GM12872 (cell line): ENCODE data around the gene PTPRN2.

Source experiments
- TF ChIP-seq, protein P1 (sequence below): IDR thresholded peaks from 3 replicates; pipeline ENCODE4 v1.5.1; 2011; ENCODE audit warnings: low read depth, mild to moderate bottlenecking, low read length, moderate library complexity; ENCODE audit not compliant: insufficient read depth

Gene PTPRN2

DNA sequence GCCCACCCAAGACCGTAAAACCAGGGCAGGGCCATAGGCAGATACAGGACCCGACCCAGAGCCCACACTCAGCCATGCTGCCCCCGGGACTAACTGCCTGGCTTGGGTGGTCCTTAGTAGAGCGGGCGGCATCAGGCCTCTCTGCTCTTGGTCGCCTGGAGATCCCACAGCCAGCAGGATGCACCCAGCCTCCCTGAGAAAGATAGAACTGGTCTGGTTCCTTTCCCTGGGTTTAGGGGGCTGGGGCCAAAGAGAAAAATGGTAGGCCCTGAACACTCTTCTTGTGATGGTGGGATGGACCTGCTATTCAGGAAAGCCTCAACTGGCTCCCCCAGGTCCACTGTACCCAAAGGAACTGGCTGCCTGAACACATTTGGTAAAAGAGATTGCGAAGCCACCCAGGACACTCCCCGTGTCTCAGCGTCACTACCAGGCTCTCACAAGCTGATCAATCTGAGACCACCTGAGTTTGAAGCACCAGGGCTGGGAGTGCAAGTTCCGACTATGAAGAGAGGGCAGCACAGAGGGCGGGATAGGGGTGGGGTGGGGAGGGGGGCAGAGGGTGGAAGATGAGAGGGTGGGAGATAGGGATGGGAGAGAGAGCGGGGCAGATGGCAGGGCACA is 659.3 kb downstream of the PTPRN2 start:
- TF ChIP-seq, protein P1, sequence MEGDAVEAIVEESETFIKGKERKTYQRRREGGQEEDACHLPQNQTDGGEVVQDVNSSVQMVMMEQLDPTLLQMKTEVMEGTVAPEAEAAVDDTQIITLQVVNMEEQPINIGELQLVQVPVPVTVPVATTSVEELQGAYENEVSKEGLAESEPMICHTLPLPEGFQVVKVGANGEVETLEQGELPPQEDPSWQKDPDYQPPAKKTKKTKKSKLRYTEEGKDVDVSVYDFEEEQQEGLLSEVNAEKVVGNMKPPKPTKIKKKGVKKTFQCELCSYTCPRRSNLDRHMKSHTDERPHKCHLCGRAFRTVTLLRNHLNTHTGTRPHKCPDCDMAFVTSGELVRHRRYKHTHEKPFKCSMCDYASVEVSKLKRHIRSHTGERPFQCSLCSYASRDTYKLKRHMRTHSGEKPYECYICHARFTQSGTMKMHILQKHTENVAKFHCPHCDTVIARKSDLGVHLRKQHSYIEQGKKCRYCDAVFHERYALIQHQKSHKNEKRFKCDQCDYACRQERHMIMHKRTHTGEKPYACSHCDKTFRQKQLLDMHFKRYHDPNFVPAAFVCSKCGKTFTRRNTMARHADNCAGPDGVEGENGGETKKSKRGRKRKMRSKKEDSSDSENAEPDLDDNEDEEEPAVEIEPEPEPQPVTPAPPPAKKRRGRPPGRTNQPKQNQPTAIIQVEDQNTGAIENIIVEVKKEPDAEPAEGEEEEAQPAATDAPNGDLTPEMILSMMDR = no peak

DNA sequence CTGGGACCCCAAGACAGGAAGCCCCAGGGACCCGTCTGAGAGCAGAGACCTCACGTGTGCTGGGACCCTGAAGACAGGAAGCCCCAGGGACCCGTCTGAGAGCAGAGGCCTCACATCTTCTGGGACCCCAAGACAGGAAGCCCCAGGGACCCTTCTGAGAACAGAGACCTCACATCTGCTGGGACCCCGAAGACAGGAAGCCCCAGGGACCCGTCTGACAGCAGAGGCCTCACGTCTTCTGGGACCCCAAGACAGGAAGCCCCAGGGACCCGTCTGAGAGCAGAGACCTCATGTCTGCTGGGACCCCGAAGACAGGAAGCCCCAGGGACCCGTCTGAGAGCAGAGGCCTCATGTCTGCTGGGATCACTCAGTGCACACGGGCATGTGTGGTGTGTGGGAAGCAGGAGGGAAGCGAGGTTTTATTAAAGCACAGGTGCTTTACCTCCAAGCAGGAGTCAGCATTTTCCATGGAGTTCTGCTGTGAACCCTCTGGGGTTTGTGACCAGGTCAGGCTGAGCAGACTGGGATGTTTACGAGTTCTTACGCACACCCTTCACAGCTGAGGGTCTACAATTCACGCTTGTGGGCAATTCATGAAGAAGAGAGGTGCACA is 660.2 kb downstream of the PTPRN2 start:
- TF ChIP-seq, protein P1 = no peak

DNA sequence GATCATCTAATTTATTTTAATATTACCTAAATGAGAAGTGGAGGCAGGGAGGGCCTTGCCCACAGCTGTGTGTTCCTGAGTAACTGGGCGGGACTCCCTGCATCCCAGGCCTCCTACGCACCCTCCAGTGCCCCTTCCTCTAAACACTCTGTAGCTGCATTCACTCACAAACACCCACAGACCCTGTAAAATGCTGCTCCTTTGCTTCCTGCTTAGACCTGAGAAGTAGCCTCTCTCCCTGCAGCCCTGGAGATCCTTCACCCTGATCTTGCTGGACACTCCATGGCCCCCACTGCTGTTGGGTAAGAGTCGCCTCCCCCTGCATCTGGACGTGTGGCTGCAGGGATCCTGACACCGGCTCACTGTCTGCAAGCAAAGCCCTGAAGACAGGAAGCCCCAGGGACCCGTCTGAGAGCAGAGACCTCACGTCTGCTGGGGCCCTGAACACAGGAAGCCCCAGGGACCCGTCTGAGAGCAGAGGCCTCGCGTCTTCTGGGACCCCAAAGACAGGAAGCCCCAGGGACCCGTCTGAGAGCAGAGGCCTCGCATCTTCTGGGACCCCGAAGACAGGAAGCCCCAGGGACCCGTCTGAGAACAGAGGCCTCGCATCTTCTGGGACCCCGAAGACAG is 661.0 kb downstream of the PTPRN2 start:
- TF ChIP-seq, protein P1 = no peak

DNA sequence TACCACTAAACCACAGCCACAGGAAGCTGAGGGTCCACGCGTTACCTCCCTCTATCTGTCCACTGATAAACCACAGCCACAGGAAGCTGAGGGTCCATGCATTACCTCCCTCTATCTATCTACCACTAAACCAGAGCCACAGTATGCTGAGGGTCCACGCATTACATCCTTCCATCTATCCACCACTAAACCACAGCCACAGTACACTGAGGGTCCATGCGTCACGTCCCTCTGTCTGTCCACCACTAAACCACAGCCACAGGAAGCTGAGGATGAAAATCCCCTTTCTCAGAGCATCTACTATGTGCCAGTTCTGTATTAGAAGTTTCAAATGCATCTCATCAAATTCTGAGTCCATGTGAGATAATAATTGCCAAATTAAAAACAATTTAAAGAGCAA is 661.5 kb downstream of the PTPRN2 start:
- TF ChIP-seq, protein P1 = no peak

DNA sequence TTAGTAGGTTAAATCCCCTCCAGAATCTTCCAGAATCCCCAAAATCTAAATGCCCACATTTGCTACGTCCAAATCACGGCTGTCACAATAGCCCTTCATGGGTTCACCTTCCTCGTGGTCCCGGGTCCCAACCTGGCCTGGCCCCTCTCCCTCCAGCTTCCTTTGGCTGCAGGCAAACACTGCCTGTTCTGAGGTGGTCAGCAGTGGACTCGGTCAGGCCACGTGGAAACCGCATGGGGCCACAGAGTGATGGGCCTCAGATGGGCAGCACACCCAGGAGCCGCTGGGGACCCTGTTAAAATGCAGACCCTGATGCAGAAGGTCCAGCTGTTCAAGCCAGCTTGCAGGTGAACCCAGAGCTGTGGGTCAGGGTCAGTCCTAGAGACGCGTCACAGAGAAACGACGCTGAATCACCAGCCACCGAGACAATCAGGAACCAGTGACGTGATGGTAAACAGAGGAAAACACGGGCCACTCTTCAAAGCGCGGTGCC is 662.2 kb downstream of the PTPRN2 start:
- TF ChIP-seq, protein P1 = no peak

DNA sequence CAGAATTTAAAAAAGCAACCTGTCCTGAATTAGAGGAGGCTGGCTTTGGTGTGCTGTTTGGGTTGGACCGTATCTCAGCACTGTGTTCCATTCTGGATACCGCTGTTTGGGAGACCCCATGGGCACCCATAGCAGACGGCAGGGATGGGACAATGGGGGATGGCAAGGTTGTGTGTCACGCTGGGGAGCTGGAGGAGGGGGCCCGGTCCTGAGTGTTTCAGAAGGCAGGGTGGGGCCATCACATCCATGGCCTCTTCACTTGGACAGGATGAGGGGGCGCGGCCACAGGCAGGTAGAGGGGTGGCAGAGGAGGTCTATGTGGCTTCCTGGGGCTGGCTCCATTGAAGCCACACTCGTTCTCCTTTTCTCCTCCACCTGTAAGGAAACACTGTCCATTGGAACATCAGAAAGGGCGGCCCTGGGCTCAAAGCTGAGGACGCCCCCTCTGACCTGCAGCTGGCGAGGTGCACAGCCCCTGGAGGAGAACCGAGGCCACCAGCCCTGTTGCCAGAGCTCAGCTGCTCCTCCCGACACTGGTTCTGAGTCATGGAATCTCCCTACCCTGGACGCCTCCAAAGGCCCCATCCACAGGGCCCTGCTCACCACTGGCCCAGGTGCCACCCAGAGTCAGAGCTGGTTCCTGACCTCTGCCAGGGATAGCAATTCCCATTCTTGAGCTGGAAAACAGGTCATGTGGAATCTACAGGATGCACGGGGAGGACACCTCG is 663.6 kb downstream of the PTPRN2 start:
- TF ChIP-seq, protein P1 = no peak

DNA sequence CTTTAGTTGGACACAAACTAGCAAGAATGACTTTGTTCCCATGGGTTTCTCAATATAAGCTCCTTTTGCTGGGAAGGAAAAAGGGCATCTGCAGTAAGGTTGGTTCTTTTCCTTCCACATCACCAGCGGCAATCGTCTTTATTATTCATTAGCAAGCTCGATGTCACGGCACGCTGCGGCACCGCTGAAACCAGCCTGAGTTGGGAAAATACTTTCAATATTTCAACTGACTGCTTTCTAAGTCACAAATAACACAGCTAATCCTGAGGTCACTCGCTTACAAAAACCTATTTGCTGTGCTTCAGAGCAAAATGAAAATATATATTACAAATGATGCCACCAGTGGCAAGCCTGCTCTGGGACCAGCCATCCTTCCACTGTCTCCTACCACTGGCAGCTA is 665.0 kb downstream of the PTPRN2 start:
- TF ChIP-seq, protein P1 = no peak
